HEK293T (cell line): Measurements from ENCODE around the gene AGFG2.

Experiments
- FOXA1 ChIP-seq: fragments of 450-650 bp; IDR thresholded peaks from 2 replicates; pipeline ENCODE4 v1.6.1; 2016; ENCODE audit warnings: mild to moderate bottlenecking
- LEF1 ChIP-seq: fragments of 450-650 bp; IDR thresholded peaks from 2 replicates; pipeline ENCODE4 v1.6.1; 2017; ENCODE audit warnings: mild to moderate bottlenecking, borderline replicate concordance
- TF ChIP-seq, protein P1 (sequence below): fragments of 450-650 bp; IDR thresholded peaks from 2 replicates; pipeline ENCODE4 v1.6.1; 2016

DNA sequence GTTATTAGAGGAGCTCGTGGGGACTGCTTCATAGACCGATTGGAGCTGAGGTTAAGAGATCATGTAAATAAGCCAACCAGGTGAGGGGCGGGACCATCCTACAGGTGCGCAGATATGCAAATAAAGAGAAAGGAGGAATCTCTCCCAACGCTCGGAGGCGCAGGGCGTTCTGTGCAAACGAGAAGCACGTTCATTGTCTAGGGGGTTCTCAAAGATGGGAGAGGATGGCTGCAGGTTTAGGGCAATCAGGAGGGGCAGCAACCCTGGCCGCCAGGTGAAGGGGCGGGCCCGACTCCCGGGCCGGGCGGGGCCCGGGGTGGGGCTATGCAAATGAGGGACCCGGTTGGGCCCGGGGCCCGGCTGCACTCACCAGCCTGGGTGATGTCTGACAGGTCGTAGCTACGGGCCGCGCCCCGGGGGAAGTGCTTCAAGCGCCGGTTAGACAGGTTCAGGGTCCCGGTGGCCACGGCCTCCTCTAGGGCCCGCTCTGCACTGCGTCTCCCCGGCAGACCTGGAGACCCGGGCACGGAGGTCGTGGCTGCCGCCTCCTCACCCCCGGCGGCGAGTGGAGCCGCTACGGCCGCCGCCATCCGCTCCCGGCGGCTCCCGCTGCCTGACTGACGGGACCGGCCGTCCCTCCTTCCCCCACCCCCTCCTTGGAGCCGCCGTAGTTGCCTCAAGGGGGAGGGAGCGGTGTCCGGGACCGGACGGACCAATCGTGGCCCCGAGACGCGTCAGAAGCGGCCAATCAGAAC, 46.7 kb downstream of the AGFG2 start, which contains the start of gene LRCH4:
- TF ChIP-seq FOXA1 (no peak), LEF1 (peak; percentile 67; the same call in 1 of the 2 replicates)
- TF ChIP-seq, protein P1, sequence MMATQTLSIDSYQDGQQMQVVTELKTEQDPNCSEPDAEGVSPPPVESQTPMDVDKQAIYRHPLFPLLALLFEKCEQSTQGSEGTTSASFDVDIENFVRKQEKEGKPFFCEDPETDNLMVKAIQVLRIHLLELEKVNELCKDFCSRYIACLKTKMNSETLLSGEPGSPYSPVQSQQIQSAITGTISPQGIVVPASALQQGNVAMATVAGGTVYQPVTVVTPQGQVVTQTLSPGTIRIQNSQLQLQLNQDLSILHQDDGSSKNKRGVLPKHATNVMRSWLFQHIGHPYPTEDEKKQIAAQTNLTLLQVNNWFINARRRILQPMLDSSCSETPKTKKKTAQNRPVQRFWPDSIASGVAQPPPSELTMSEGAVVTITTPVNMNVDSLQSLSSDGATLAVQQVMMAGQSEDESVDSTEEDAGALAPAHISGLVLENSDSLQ = no peak
